ENCODE data around the gene SIRT1. TPM values are rescaled to one million over a fixed set of nuclear protein-coding genes. Genes with fewer than 3 reads are reported as not detected.
A peak's percentile ranks its signal among the peaks of the same experiment; 100 is the strongest.

The SIRT1 gene
- total and polyA plus RNA-seq, 10 donors: 10.3 to 33.6 (median 26.3) TPM

DNA sequence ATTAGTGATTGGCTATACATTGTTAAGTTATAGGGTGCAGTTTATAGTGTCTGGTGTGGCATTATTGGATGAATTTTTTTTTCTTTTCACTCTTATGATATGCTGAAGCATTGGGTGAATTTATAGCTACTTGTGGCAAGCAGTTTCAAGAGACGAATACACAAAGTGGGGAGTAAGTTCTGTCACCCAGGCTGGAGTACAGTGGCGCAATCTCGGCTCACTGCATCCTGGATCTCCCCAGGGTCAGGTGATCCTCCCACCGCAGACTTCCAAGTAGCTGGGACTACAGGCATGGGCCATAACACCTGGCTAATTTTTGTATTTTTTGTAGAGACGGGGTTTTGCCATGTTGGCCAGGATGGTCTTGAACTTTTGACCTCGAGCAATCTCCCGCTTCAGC is 6.3 kb upstream of the SIRT1 start:
- H3K27me3 ChIP-seq (replicated peaks in 1 of 7): no peaks in the 10 kb centered on the region
- DNase-seq: no peak
- TF ChIP-seq POLR2AphosphoS5 (IDR thresholded peaks at IDR 0.05) (no peak), POLR2A (IDR thresholded peaks at IDR 0.05) (no peak)
- TF ChIP-seq, protein P1, sequence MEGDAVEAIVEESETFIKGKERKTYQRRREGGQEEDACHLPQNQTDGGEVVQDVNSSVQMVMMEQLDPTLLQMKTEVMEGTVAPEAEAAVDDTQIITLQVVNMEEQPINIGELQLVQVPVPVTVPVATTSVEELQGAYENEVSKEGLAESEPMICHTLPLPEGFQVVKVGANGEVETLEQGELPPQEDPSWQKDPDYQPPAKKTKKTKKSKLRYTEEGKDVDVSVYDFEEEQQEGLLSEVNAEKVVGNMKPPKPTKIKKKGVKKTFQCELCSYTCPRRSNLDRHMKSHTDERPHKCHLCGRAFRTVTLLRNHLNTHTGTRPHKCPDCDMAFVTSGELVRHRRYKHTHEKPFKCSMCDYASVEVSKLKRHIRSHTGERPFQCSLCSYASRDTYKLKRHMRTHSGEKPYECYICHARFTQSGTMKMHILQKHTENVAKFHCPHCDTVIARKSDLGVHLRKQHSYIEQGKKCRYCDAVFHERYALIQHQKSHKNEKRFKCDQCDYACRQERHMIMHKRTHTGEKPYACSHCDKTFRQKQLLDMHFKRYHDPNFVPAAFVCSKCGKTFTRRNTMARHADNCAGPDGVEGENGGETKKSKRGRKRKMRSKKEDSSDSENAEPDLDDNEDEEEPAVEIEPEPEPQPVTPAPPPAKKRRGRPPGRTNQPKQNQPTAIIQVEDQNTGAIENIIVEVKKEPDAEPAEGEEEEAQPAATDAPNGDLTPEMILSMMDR (IDR thresholded peaks at IDR 0.05 in 8 of 11, conservative IDR thresholded peaks at IDR 0.05 in 3 of 11): no peak
- no peaks in the 10 kb centered on the region for H3K9me3 ChIP-seq
- 87 to 98% (median 89%) methylated on average over 4 to 7 of the region's 7 CpGs for WGBS, 5 donors
- H3K4me1 ChIP-seq: no peaks in the 10 kb centered on the region
- H3K27ac ChIP-seq: no peak overlapping the region
- no peaks in the 10 kb centered on the region for H3K36me3 ChIP-seq
- no peak overlapping the region for H3K4me3 ChIP-seq
- intact Hi-C loops (cut with DNase I; ENCODE audit: low total_unique reads): no loop called here

DNA sequence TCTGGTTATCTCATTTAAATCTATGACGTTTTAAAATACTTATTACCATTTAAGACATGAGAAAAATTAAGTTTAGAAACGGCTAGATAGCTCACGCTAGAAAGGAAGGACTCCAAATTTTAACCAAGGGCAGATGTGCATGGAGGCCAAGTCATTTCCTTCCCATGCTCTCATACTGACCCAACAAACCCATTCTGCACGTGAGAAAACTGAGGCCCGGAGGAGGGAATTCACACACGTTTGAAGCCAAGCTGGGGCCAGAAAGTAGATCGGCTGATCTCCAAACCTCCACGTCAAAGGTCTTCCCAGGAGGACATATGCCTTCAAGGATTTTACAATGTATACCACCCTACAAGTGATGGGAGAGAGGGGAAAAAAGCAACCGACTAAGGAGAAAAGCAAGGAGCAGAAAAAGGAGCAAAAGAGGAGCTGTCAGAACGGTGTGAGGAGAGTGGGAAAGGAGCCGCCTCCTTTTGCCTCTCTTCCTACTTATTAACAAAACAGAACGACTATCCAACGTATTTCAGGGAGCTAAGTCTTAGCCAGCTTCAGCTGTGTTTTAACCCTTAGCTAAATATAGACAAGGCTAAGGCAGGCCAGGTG is 645 bp upstream of the SIRT1 start:
- H3K27ac ChIP-seq: peak overlapping the region; percentile 90 to 98 (median 96)
- peaks cover 7 to 45% (median 29%) of the 10 kb centered on the region in 6 donors for H3K4me1 ChIP-seq
- no peaks in the 10 kb centered on the region for H3K9me3 ChIP-seq
- intact Hi-C loops (cut with DNase I; ENCODE audit: low total_unique reads): no loop called here
- TF ChIP-seq POLR2AphosphoS5 (IDR thresholded peaks at IDR 0.05) (no peak), POLR2A (IDR thresholded peaks at IDR 0.05) (no peak)
- TF ChIP-seq, protein P1 (IDR thresholded peaks at IDR 0.05 in 8 of 11, conservative IDR thresholded peaks at IDR 0.05 in 3 of 11): no peak
- 19 to 31% (median 29%) methylated on average over 13 of the region's 13 CpGs for WGBS, 5 donors
- no peaks in the 10 kb centered on the region for H3K27me3 ChIP-seq (replicated peaks in 1 of 7)
- H3K36me3 ChIP-seq: peaks cover 0 to 22% (median 20%) of the 10 kb centered on the region in 6 donors
- peak overlapping the region; percentile 47 to 86 (median 78) for H3K4me3 ChIP-seq
- no peak for DNase-seq

DNA sequence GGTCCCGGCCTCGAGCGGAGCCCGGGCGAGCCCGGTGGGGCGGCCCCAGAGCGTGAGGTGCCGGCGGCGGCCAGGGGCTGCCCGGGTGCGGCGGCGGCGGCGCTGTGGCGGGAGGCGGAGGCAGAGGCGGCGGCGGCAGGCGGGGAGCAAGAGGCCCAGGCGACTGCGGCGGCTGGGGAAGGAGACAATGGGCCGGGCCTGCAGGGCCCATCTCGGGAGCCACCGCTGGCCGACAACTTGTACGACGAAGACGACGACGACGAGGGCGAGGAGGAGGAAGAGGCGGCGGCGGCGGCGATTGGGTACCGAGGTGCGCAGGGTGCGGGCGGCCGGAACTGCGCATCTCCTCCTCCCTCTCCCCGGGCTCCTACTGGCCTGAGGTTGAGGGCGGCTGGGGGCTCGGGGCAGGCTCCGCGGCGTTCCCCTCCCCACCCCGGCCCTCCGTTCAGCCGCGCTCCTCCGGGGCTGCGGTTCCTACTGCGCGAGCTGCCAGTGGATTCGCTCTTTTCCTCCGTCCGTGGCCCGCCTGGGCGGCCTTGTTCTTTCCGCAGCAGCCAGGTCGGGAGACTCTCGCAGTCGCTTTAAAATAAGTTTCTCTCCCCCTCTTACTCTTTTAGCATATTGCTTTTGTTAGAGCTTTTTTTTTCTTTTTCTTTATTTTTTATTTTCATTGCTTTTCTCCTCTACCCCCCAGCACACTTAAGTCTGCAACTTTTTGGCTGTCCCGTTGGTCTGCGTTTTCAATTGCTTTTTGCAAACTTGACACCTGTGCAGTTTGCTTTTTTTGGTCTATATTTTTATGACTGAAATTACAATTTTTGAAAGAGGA is 600 bp downstream of the SIRT1 start:
- Histone ChIP-seq H3K36me3 (peaks cover 0 to 34% (median 33%) of the 10 kb centered on the region in 6 donors), H3K27me3 (replicated peaks in 1 of 7) (no peaks in the 10 kb centered on the region), H3K27ac (peak overlapping the region; percentile 90 to 98 (median 96)), H3K4me3 (peak overlapping the region; percentile 47 to 86 (median 78)), H3K9me3 (no peaks in the 10 kb centered on the region), H3K4me1 (peaks cover 7 to 57% (median 38%) of the 10 kb centered on the region in 6 donors)
- peak; percentile 96 for DNase-seq
- intact Hi-C loops (cut with DNase I; ENCODE audit: low total_unique reads): no loop called here
- 0 to 1% (median 0%) methylated on average over 45 to 73 of the region's 73 CpGs for WGBS, 5 donors
- peak in 1 of 3 donors; percentile 27 for TF ChIP-seq POLR2AphosphoS5 (IDR thresholded peaks at IDR 0.05)
- TF ChIP-seq, protein P1 (IDR thresholded peaks at IDR 0.05 in 8 of 11, conservative IDR thresholded peaks at IDR 0.05 in 3 of 11): peak in 1 of 11 experiments; percentile 4
- peak in 1 of 3 donors; percentile 27 for TF ChIP-seq POLR2A (IDR thresholded peaks at IDR 0.05)

DNA sequence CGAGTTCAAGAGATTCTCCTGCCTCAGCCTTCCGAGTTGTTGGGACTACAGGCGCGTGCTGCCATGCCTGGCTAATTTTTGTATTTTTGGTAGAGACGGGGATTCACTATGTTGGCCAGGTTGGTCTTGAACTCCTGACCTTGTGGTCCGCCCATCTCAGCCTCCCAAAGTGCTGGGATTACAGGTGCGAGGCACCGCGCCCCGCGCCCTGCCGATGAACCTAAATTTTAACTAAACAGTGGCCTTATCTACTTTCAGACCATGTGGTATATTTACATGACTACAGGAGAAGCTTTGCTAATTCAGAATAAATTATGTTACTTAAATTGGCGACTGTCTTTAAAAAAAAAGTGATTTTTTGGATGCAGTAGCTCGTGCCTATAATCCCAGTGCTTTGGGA is 9.2 kb downstream of the SIRT1 start:
- no peak for DNase-seq
- intact Hi-C loops (cut with DNase I; ENCODE audit: low total_unique reads): no loop called here
- TF ChIP-seq, protein P1 (IDR thresholded peaks at IDR 0.05 in 8 of 11, conservative IDR thresholded peaks at IDR 0.05 in 3 of 11): no peak
- TF ChIP-seq POLR2A (IDR thresholded peaks at IDR 0.05): no peak
- TF ChIP-seq POLR2AphosphoS5 (IDR thresholded peaks at IDR 0.05): no peak
- Histone ChIP-seq H3K9me3 (no peaks in the 10 kb centered on the region), H3K4me3 (no peak overlapping the region), H3K36me3 (peaks cover 0 to 100% (median 91%) of the 10 kb centered on the region in 6 donors), H3K27me3 (replicated peaks in 1 of 7) (no peaks in the 10 kb centered on the region), H3K27ac (no peak overlapping the region), H3K4me1 (peaks cover 0 to 37% (median 7%) of the 10 kb centered on the region in 6 donors)
- WGBS, 5 donors: 93 to 96% (median 96%) methylated on average over 14 of the region's 14 CpGs

Measured in spleen (tissue), 11 donors.